Stimulated activated CD4-positive, alpha-beta T cell treated with anti-CD3 and anti-CD28 coated beads, Interleukin-12 subunit alpha, Interleukin-12 subunit beta, amount 100 ng/mL, for 4 hours (primary cell): Measurements from ENCODE around the gene CTTNBP2NL.
A peak's percentile ranks its signal among the peaks of the same experiment; 100 is the strongest.

Experiments
- DNase-seq: peaks from one replicate; pipeline ENCODE4 v3.0.0-alpha.2; 2020

Gene CTTNBP2NL

DNA sequence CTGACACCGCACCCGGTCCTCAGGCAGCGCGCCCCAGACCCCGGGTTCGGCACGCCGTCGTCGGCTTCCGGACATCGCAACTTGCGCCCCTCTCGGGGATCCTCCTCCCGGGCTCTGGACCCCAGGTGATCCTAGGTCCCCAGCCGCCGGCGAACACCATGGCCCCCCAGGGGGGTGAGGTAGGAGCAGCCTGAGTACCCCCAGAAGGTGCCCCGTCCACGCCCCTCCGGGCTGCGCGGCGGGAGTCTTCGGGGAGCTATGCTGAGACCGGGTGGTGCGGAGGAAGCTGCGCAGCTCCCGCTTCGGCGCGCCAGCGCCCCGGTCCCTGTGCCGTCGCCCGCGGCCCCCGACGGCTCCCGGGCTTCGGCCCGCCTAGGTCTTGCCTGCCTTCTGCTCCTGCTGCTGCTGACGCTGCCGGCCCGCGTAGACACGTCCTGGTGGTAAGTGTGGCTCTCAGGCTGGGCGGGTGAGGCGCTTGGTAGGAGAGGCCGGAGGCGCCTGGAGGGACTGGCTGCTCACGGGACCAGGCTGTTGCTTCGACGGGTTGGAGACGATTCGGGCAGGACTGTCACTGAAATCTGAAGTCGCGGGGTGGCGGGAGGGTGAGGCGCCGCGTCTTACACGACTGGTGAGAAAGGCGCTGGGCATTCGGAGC lies 113.1 kb downstream of the CTTNBP2NL start:
- peak; percentile 17 for DNase-seq

DNA sequence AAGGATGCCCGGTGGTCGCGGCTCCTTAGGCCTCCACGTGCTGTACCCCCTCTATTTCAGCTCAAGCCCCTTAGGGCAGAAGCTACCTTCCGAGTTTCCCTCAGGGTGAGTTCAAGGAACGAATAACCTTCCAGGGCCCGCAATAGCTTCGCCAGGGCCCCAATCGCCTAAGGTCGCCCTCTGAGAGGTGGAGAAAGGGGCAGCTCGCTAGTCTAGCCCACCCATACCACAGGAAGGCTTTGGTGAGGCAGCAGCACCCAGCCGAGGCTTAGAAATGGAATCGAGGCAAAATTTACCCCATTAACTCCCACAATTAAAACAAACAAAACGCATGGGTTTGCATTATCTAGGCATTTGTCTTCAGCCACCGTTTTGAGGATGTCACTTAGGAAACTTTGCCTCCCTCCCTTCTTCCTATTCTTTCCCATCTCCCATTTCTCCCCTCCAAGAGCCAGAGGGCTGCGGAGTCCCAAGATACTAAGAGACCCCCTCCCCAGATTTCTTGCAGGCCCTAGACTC lies 113.7 kb downstream of the CTTNBP2NL start:
- no peak for DNase-seq

DNA sequence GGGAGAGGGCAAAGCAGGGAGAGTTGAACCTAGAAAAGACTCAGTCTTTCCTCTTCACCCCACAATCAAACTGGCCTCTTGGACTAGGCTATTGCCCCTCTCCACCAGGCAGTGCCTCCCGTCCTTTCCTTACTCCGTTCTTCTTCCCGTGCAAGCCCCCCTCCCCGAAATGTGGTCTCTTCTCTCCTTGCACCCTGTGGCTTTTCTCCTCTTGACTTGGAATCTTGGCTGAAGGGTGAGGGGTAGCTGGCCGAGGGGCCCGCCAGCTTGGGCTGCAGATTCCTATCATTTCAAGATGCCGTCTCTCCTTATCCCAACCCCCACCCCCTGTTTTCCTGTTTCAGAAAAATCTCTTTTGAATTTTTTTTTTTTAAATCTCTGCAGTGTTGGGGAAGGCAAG lies 114.3 kb downstream of the CTTNBP2NL start:
- no peak for DNase-seq
